ENCODE data around the gene PDHA2. TPM values are rescaled to one million over a fixed set of nuclear protein-coding genes. Genes with fewer than 3 reads are reported as not detected.

PDHA2 gene
- total RNA-seq, 1 experiment from 2014 or later: not detected

DNA sequence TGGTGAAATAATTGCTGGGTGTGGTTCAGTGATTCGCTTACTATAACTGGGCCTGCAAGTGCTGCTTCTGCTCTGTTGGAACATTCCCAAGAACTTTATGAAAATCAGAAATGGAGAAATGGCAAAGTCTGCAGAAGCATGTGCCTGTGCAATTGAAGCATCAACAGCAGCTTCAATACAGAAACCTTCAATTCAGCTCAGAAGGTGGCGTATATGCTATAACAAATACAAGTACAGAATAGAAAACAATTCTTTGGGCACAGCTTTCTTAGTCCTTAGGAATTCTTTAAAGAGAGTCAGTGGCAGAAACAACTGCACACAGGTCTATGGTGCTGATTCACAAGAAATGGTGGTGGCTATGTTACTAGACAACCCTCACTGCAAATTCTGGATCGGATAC lies 18.0 kb upstream of the PDHA2 start:
- Histone ChIP-seq H2AFZ (no peak overlapping the region), H3K36me3 (ENCODE audit: low read depth) (no peaks in the 10 kb centered on the region), H3K9me2 (ENCODE audit: insufficient read depth) (no peaks in the 10 kb centered on the region), H3K4me2 (no peak overlapping the region), H3K4me3 (no peak overlapping the region), H3K27ac (no peak overlapping the region), H3F3A (ENCODE audit: insufficient read depth, low read depth) (no peaks in the 10 kb centered on the region), H3K79me2 (ENCODE audit: low read depth) (no peaks in the 10 kb centered on the region), H3K9me3 (ENCODE audit: insufficient read depth, low read depth) (no peaks in the 10 kb centered on the region), H3K27me3 (ENCODE audit: insufficient read depth, low read depth) (no peaks in the 10 kb centered on the region), H3K4me1 (replicated peaks; ENCODE audit: insufficient read depth) (no peaks in the 10 kb centered on the region), H4K20me1 (ENCODE audit: insufficient read depth) (no peaks in the 10 kb centered on the region)
- ChIA-PET CTCF (no interaction called here), POLR2A (ENCODE audit: unreplicated experiment) (no interaction called here)
- TF ChIP-seq CTCF (conservative IDR thresholded peaks at IDR 0.05) (no peak), EZH2 (IDR thresholded peaks at IDR 0.05; ENCODE audit: low read depth) (no peak)
- no TSS peak for BruUV-seq (replicated peaks)
- intact Hi-C loops (cut with micrococcal nuclease; ENCODE audit: unreplicated experiment): no loop called here
- no peak for DNase-seq

DNA sequence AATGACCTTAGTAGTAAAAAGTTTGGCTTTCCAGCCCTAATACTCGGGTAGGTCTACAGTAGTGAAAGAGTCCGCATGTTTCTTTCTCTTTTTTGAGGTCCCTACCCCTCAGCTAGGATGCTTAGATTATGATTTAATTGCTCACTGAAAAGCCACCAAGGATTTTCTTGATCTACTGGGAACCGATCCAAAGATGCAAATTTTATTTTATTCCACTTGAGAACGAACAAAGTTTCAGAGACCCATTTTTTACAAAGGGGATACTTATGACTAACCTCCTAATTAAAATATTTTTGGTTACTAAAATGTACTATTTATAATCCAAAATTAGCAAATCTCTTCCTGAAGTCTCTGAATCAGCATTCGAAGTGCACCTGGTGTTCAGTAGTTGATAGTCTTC lies 14.3 kb upstream of the PDHA2 start:
- Histone ChIP-seq H2AFZ (no peak overlapping the region), H3K4me3 (no peak overlapping the region), H3K9me3 (ENCODE audit: insufficient read depth, low read depth) (no peaks in the 10 kb centered on the region), H3K36me3 (ENCODE audit: low read depth) (no peaks in the 10 kb centered on the region), H3K9me2 (ENCODE audit: insufficient read depth) (no peaks in the 10 kb centered on the region), H3K27me3 (ENCODE audit: insufficient read depth, low read depth) (no peaks in the 10 kb centered on the region), H4K20me1 (ENCODE audit: insufficient read depth) (no peaks in the 10 kb centered on the region), H3K27ac (no peak overlapping the region), H3K4me1 (replicated peaks; ENCODE audit: insufficient read depth) (no peaks in the 10 kb centered on the region), H3K4me2 (no peak overlapping the region), H3F3A (ENCODE audit: insufficient read depth, low read depth) (no peaks in the 10 kb centered on the region), H3K79me2 (ENCODE audit: low read depth) (no peaks in the 10 kb centered on the region)
- POLR2A ChIA-PET (ENCODE audit: unreplicated experiment): no interaction called here
- TF ChIP-seq EZH2 (IDR thresholded peaks at IDR 0.05; ENCODE audit: low read depth): no peak
- no peak for TF ChIP-seq CTCF (conservative IDR thresholded peaks at IDR 0.05)
- CTCF ChIA-PET: no interaction called here
- intact Hi-C loops (cut with micrococcal nuclease; ENCODE audit: unreplicated experiment): no loop called here
- DNase-seq: no peak
- BruUV-seq (replicated peaks): no TSS peak

DNA sequence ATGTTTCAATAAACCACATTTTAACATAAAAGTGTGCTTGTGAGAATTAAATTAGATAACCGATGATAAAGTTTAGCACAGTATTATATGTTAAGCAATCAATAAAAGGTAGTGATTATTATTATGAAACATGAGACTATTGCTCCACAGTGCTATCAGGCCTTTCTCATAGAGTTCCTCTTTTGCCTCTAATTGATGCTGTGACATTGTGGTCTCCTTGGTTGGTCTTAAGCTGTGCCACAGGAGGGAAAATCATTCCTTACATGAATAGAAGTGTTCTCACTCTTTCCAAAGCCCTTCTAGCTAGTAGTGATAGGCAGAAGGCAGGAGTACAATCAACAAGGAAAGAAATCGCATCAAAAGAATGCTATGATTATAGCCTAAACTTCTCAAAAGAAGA lies 9.2 kb upstream of the PDHA2 start:
- ChIA-PET POLR2A (ENCODE audit: unreplicated experiment) (no interaction called here), CTCF (no interaction called here)
- no peaks in the 10 kb centered on the region for H3K79me2 ChIP-seq (ENCODE audit: low read depth)

More for the DNA sequence above, 9.2 kb upstream of the PDHA2 start:
- Histone ChIP-seq H3K27me3 (ENCODE audit: insufficient read depth, low read depth) (no peaks in the 10 kb centered on the region), H3F3A (ENCODE audit: insufficient read depth, low read depth) (no peaks in the 10 kb centered on the region), H3K9me2 (ENCODE audit: insufficient read depth) (no peaks in the 10 kb centered on the region), H3K4me2 (no peak overlapping the region), H3K4me3 (no peak overlapping the region), H3K4me1 (replicated peaks; ENCODE audit: insufficient read depth) (no peaks in the 10 kb centered on the region), H3K9me3 (ENCODE audit: insufficient read depth, low read depth) (no peaks in the 10 kb centered on the region), H2AFZ (no peak overlapping the region), H3K36me3 (ENCODE audit: low read depth) (no peaks in the 10 kb centered on the region), H3K27ac (no peak overlapping the region), H4K20me1 (ENCODE audit: insufficient read depth) (no peaks in the 10 kb centered on the region)
- intact Hi-C loops (cut with micrococcal nuclease; ENCODE audit: unreplicated experiment): no loop called here
- no TSS peak for BruUV-seq (replicated peaks)
- TF ChIP-seq CTCF (conservative IDR thresholded peaks at IDR 0.05) (no peak), EZH2 (IDR thresholded peaks at IDR 0.05; ENCODE audit: low read depth) (no peak)
- no peak for DNase-seq

All from PC-9 (cell line).